ENCODE data around the gene CACNG4.
"Not testable (repeated sequence)": the region's sequence is repeated elsewhere in the genome, so short reads cannot be mapped to it uniquely, and the experiment has no call there.

CACNG4 gene

DNA sequence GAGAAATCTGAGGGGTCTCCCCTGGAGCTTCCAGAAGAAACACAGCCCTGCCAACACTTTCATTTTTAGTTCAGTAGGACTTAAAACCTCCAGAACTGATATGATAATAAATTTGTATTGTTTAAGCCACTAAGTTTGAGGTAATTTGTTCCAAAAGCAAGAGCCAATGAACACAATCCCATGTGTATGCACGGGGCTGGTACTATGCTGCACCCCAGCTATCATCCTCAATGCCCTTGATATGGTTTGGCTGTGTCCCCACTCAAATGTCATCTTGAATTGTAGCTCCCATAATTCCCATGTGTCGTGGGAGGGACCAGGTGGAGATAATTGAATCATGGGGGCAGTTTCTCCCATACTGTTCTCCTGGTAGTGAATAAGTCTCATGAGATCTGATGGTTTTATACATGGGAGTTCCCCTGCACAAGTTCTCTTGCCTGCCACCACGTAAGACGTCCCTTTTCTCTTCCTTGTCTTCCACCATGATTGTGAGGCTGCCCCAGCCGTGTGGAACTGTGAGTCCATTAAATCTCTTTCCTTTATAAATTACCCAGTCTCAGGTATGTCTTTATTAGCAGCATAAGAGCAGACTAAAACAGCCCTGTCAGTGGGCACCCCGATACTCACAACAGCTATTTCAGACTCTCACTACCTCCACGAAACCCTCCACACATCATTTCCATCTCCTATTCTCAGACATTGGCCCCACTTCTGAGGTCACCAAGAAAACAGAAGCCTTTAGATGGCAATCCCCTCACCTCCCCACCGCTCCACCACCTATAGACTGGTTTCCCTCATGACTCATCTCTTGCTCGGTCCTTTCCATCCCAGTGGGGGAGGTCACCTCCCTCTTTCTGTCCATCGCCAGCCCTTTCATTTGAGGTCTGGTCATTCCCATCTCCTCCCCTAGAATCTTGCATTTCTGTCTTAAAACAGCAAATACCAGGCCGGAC, 70.9 kb downstream of the CACNG4 start:
- H3K27ac ChIP-seq (ENCODE audit: low read length), result no peak overlapping the region
- no peaks in the 10 kb centered on the region for H3K9me3 ChIP-seq (ENCODE audit: insufficient read depth, low read length, severe bottlenecking)
- no peaks in the 10 kb centered on the region for H3K79me2 ChIP-seq (ENCODE audit: insufficient read depth, low read length)
- no peaks in the 10 kb centered on the region for H4K20me1 ChIP-seq (ENCODE audit: insufficient read depth, low read length)
- no peak overlapping the region for H2AFZ ChIP-seq (ENCODE audit: low read depth, low read length)
- H3K4me3 ChIP-seq (ENCODE audit: low read depth in 1 of 2, low read length in 2 of 2), result no peak overlapping the region
- H3K4me2 ChIP-seq (ENCODE audit: insufficient read depth, low read length), result no peak overlapping the region
- H3K36me3 ChIP-seq (ENCODE audit: insufficient read depth, low read length), result no peaks in the 10 kb centered on the region
- ATAC-seq (ENCODE audit: insufficient read depth, low read depth) (no peak), DNase-seq (no peak)
- H3K4me1 ChIP-seq (ENCODE audit: insufficient read depth, low read length), result no peaks in the 10 kb centered on the region
- no peak overlapping the region for H3K9ac ChIP-seq (ENCODE audit: low read depth, low read length)
- no peak for TF ChIP-seq EZH2 (IDR thresholded peaks at IDR 0.05; ENCODE audit: borderline replicate concordance, low read depth, low read length, severe bottlenecking)
- TF ChIP-seq, protein P1, sequence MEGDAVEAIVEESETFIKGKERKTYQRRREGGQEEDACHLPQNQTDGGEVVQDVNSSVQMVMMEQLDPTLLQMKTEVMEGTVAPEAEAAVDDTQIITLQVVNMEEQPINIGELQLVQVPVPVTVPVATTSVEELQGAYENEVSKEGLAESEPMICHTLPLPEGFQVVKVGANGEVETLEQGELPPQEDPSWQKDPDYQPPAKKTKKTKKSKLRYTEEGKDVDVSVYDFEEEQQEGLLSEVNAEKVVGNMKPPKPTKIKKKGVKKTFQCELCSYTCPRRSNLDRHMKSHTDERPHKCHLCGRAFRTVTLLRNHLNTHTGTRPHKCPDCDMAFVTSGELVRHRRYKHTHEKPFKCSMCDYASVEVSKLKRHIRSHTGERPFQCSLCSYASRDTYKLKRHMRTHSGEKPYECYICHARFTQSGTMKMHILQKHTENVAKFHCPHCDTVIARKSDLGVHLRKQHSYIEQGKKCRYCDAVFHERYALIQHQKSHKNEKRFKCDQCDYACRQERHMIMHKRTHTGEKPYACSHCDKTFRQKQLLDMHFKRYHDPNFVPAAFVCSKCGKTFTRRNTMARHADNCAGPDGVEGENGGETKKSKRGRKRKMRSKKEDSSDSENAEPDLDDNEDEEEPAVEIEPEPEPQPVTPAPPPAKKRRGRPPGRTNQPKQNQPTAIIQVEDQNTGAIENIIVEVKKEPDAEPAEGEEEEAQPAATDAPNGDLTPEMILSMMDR (IDR thresholded peaks at IDR 0.05; ENCODE audit: borderline replicate concordance, extremely low read depth, low read length, poor library complexity, severe bottlenecking), result no peak
- H3K27me3 ChIP-seq (ENCODE audit: insufficient read depth, low read length, poor library complexity), result no peaks in the 10 kb centered on the region

DNA sequence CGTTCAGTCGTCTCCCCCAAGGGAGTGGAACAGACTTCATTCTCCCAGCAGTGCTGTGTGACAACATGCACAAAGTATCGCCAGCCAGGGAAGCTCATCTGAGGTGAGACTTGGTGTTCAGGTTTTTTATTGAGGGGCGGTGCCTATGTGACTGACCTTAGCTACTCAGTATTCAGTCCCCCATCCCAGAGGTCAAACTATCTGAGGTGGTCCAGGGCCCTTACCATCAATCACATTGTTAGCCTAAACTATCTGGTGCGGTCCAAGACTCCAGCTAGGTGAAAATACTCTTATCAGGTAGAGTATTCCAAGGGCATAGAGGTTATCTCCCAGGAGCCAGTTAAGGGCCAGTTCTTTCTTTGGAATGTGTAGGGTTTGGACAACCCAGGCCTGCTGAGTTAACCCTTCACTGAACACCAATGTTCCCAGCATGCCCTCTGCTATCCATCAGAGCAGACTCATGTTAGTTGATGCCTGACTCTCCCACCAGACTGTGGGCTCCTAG, 74.4 kb downstream of the CACNG4 start:
- no peaks in the 10 kb centered on the region for H4K20me1 ChIP-seq (ENCODE audit: insufficient read depth, low read length)
- H3K79me2 ChIP-seq (ENCODE audit: insufficient read depth, low read length), result no peaks in the 10 kb centered on the region
- H3K4me1 ChIP-seq (ENCODE audit: insufficient read depth, low read length), result no peaks in the 10 kb centered on the region
- no peak overlapping the region for H3K27ac ChIP-seq (ENCODE audit: low read length)
- H3K36me3 ChIP-seq (ENCODE audit: insufficient read depth, low read length), result no peaks in the 10 kb centered on the region
- H3K27me3 ChIP-seq (ENCODE audit: insufficient read depth, low read length, poor library complexity), result no peaks in the 10 kb centered on the region
- no peak for TF ChIP-seq EZH2 (IDR thresholded peaks at IDR 0.05; ENCODE audit: borderline replicate concordance, low read depth, low read length, severe bottlenecking)
- TF ChIP-seq, protein P1 (IDR thresholded peaks at IDR 0.05; ENCODE audit: borderline replicate concordance, extremely low read depth, low read length, poor library complexity, severe bottlenecking), result no peak
- no peak overlapping the region for H2AFZ ChIP-seq (ENCODE audit: low read depth, low read length)
- no peak overlapping the region for H3K4me3 ChIP-seq (ENCODE audit: low read depth in 1 of 2, low read length in 2 of 2)
- H3K4me2 ChIP-seq (ENCODE audit: insufficient read depth, low read length), result no peak overlapping the region
- ATAC-seq (ENCODE audit: insufficient read depth, low read depth) (no peak), DNase-seq (no peak)
- H3K9me3 ChIP-seq (ENCODE audit: insufficient read depth, low read length, severe bottlenecking), result no peaks in the 10 kb centered on the region
- no peak overlapping the region for H3K9ac ChIP-seq (ENCODE audit: low read depth, low read length)

DNA sequence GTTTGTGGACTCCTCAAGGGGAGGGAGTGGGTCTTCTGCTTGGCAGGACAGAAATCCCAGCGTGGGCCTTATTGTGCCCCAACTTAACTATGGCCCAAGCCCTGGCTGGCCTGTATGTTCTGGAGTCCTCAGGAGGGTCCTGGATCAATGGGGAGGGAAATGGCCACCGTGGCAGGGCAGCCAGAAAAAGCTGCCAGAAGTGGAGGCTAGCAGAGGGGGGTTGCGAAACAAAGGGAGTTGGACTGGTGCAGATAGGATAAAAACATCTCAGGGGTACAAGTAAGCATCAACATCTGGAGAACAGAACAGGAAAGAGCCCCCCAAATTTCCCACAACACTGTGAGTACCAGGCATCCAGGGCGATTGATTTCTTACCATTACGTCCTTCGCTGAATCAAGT, 76.1 kb downstream of the CACNG4 start:
- no peak overlapping the region for H3K9ac ChIP-seq (ENCODE audit: low read depth, low read length)
- H3K79me2 ChIP-seq (ENCODE audit: insufficient read depth, low read length), result no peaks in the 10 kb centered on the region
- H3K27ac ChIP-seq (ENCODE audit: low read length), result no peak overlapping the region
- H3K4me1 ChIP-seq (ENCODE audit: insufficient read depth, low read length), result no peaks in the 10 kb centered on the region
- H4K20me1 ChIP-seq (ENCODE audit: insufficient read depth, low read length), result no peaks in the 10 kb centered on the region
- DNase-seq (no peak), ATAC-seq (ENCODE audit: insufficient read depth, low read depth) (no peak)
- H3K4me3 ChIP-seq (ENCODE audit: low read depth in 1 of 2, low read length in 2 of 2), result no peak overlapping the region
- no peaks in the 10 kb centered on the region for H3K36me3 ChIP-seq (ENCODE audit: insufficient read depth, low read length)
- no peak overlapping the region for H2AFZ ChIP-seq (ENCODE audit: low read depth, low read length)
- H3K9me3 ChIP-seq (ENCODE audit: insufficient read depth, low read length, severe bottlenecking), result no peaks in the 10 kb centered on the region
- H3K4me2 ChIP-seq (ENCODE audit: insufficient read depth, low read length), result no peak overlapping the region
- no peaks in the 10 kb centered on the region for H3K27me3 ChIP-seq (ENCODE audit: insufficient read depth, low read length, poor library complexity)
- no peak for TF ChIP-seq EZH2 (IDR thresholded peaks at IDR 0.05; ENCODE audit: borderline replicate concordance, low read depth, low read length, severe bottlenecking)
- TF ChIP-seq, protein P1 (IDR thresholded peaks at IDR 0.05; ENCODE audit: borderline replicate concordance, extremely low read depth, low read length, poor library complexity, severe bottlenecking), result no peak

DNA sequence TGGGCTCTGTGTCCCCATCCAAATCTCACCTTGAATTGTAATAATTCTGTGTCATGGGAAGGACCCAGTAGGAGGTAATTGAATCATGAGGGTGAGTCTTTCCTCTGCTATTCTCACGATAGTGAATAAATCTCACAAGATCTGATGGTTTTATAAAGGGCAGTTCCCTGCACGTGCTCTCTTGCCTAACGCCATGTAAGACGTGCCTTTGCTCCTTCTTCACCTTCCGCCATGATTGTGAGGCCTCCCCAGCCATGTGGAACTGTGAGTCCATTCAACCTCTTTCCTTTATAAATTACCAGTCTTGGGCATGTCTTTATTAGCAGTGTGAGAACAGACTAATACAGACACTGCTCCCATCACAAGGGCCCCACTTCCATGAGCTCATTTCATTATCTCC, 76.6 kb downstream of the CACNG4 start:
- H3K4me1 ChIP-seq (ENCODE audit: insufficient read depth, low read length); H3K9ac ChIP-seq (ENCODE audit: low read depth, low read length); H3K27ac ChIP-seq (ENCODE audit: low read length); H2AFZ ChIP-seq (ENCODE audit: low read depth, low read length); H3K36me3 ChIP-seq (ENCODE audit: insufficient read depth, low read length); H4K20me1 ChIP-seq (ENCODE audit: insufficient read depth, low read length); DNase-seq; H3K4me2 ChIP-seq (ENCODE audit: insufficient read depth, low read length); H3K9me3 ChIP-seq (ENCODE audit: insufficient read depth, low read length, severe bottlenecking); H3K27me3 ChIP-seq (ENCODE audit: insufficient read depth, low read length, poor library complexity); H3K79me2 ChIP-seq (ENCODE audit: insufficient read depth, low read length); H3K4me3 ChIP-seq (ENCODE audit: low read depth in 1 of 2, low read length in 2 of 2); ATAC-seq (ENCODE audit: insufficient read depth, low read depth): not testable (repeated sequence)

Measured in DND-41 (cell line).